ENCODE measurements around the gene DAPK2. TPM values are rescaled to one million over a fixed set of nuclear protein-coding genes. Genes with fewer than 3 reads are reported as not detected.
A peak's percentile ranks its signal among the peaks of the same experiment; 100 is the strongest.

DAPK2 gene
- total and polyA plus RNA-seq, 9 donors, result 2.9 to 5.9 (median 3.9) TPM

- Histone ChIP-seq H3K9me3 (replicated peaks; ENCODE audit: control insufficient read depth, low read depth, low read length) (no peaks in the 10 kb centered on the region), H3K36me3 (ENCODE audit: control insufficient read depth, insufficient read depth, low read length) (no peaks in the 10 kb centered on the region), H3K4me1 (ENCODE audit: control insufficient read depth, insufficient read depth, low read length) (peaks cover 29% of the 10 kb centered on the region), H3K27ac (ENCODE audit: low read length) (peak overlapping the region; percentile 59), H3K27me3 (ENCODE audit: control insufficient read depth, insufficient read depth, low read length) (no peaks in the 10 kb centered on the region), H3K4me3 (ENCODE audit: low read length) (no peak overlapping the region)
- 41% methylated on average over 2 of the region's 4 CpGs for WGBS (ENCODE audit: insufficient coverage)
- DNase-seq, result peak; percentile 41
Observed at GRCh38 chr15:63978511-63979261, 67.6 kb downstream of the DAPK2 start.

- no peak overlapping the region for H3K27ac ChIP-seq (ENCODE audit: low read length)
- 100% methylated on average over 1 of the region's 2 CpGs for WGBS (ENCODE audit: insufficient coverage)
- H3K4me1 ChIP-seq (ENCODE audit: control insufficient read depth, insufficient read depth, low read length), result peaks cover 24% of the 10 kb centered on the region
- no peaks in the 10 kb centered on the region for H3K36me3 ChIP-seq (ENCODE audit: control insufficient read depth, insufficient read depth, low read length)
- H3K4me3 ChIP-seq (ENCODE audit: low read length), result no peak overlapping the region
- DNase-seq, result no peak
- H3K9me3 ChIP-seq (replicated peaks; ENCODE audit: control insufficient read depth, low read depth, low read length), result no peaks in the 10 kb centered on the region
- H3K27me3 ChIP-seq (ENCODE audit: control insufficient read depth, insufficient read depth, low read length), result no peaks in the 10 kb centered on the region
Observed at GRCh38 chr15:63977119-63977518, 69.2 kb downstream of the DAPK2 start.

- no peak for DNase-seq
- Histone ChIP-seq H3K27me3 (ENCODE audit: control insufficient read depth, insufficient read depth, low read length) (no peaks in the 10 kb centered on the region), H3K4me1 (ENCODE audit: control insufficient read depth, insufficient read depth, low read length) (peaks cover 27% of the 10 kb centered on the region), H3K27ac (ENCODE audit: low read length) (no peak overlapping the region), H3K36me3 (ENCODE audit: control insufficient read depth, insufficient read depth, low read length) (no peaks in the 10 kb centered on the region), H3K9me3 (replicated peaks; ENCODE audit: control insufficient read depth, low read depth, low read length) (no peaks in the 10 kb centered on the region), H3K4me3 (ENCODE audit: low read length) (no peak overlapping the region)
Observed at GRCh38 chr15:63974021-63974420, 72.3 kb downstream of the DAPK2 start.

- no peak for DNase-seq
Observed at GRCh38 chr15:63973212-63974009, 72.9 kb downstream of the DAPK2 start.

GRCh38 chr15:63972801-63973200, 73.5 kb downstream of the DAPK2 start:
- H3K4me3 ChIP-seq (ENCODE audit: low read length), result no peak overlapping the region
- H3K27me3 ChIP-seq (ENCODE audit: control insufficient read depth, insufficient read depth, low read length), result no peaks in the 10 kb centered on the region
- no peak for DNase-seq
- no peaks in the 10 kb centered on the region for H3K9me3 ChIP-seq (replicated peaks; ENCODE audit: control insufficient read depth, low read depth, low read length)
- no peaks in the 10 kb centered on the region for H3K36me3 ChIP-seq (ENCODE audit: control insufficient read depth, insufficient read depth, low read length)
- WGBS (ENCODE audit: insufficient coverage), result no CpG with 5 or more reads among the region's 1 CpG
- peaks cover 17% of the 10 kb centered on the region for H3K4me1 ChIP-seq (ENCODE audit: control insufficient read depth, insufficient read depth, low read length)
- peak overlapping the region; percentile 37 for H3K27ac ChIP-seq (ENCODE audit: low read length)

More at GRCh38 chr15:63973212-63974009, 72.9 kb downstream of the DAPK2 start:
- no peak overlapping the region for H3K4me3 ChIP-seq (ENCODE audit: low read length)
- H3K27ac ChIP-seq (ENCODE audit: low read length), result peak overlapping the region; percentile 37
- H3K9me3 ChIP-seq (replicated peaks; ENCODE audit: control insufficient read depth, low read depth, low read length), result no peaks in the 10 kb centered on the region
- no peaks in the 10 kb centered on the region for H3K36me3 ChIP-seq (ENCODE audit: control insufficient read depth, insufficient read depth, low read length)
- WGBS (ENCODE audit: insufficient coverage), result no CpG with 5 or more reads among the region's 2 CpGs
- no peaks in the 10 kb centered on the region for H3K27me3 ChIP-seq (ENCODE audit: control insufficient read depth, insufficient read depth, low read length)
- H3K4me1 ChIP-seq (ENCODE audit: control insufficient read depth, insufficient read depth, low read length), result peaks cover 21% of the 10 kb centered on the region

GRCh38 chr15:63971904-63972303, 74.4 kb downstream of the DAPK2 start:
- Histone ChIP-seq H3K4me1 (ENCODE audit: control insufficient read depth, insufficient read depth, low read length) (peaks cover 14% of the 10 kb centered on the region), H3K4me3 (ENCODE audit: low read length) (no peak overlapping the region), H3K9me3 (replicated peaks; ENCODE audit: control insufficient read depth, low read depth, low read length) (no peaks in the 10 kb centered on the region), H3K36me3 (ENCODE audit: control insufficient read depth, insufficient read depth, low read length) (no peaks in the 10 kb centered on the region), H3K27ac (ENCODE audit: low read length) (no peak overlapping the region), H3K27me3 (ENCODE audit: control insufficient read depth, insufficient read depth, low read length) (no peaks in the 10 kb centered on the region)
- no CpG with 5 or more reads among the region's 1 CpG for WGBS (ENCODE audit: insufficient coverage)
- no peak for DNase-seq

GRCh38 chr15:63971427-63971805, 74.9 kb downstream of the DAPK2 start:
- Histone ChIP-seq H3K4me1 (ENCODE audit: control insufficient read depth, insufficient read depth, low read length) (peaks cover 14% of the 10 kb centered on the region), H3K27me3 (ENCODE audit: control insufficient read depth, insufficient read depth, low read length) (no peaks in the 10 kb centered on the region), H3K36me3 (ENCODE audit: control insufficient read depth, insufficient read depth, low read length) (no peaks in the 10 kb centered on the region), H3K27ac (ENCODE audit: low read length) (peak overlapping the region; percentile 43), H3K4me3 (ENCODE audit: low read length) (no peak overlapping the region), H3K9me3 (replicated peaks; ENCODE audit: control insufficient read depth, low read depth, low read length) (no peaks in the 10 kb centered on the region)
- DNase-seq, result no peak
- 67% methylated on average over 1 of the region's 2 CpGs for WGBS (ENCODE audit: insufficient coverage)

- no peaks in the 10 kb centered on the region for H3K9me3 ChIP-seq (replicated peaks; ENCODE audit: control insufficient read depth, low read depth, low read length)
- no peaks in the 10 kb centered on the region for H3K36me3 ChIP-seq (ENCODE audit: control insufficient read depth, insufficient read depth, low read length)
- peak overlapping the region; percentile 67 for H3K27ac ChIP-seq (ENCODE audit: low read length)
- H3K27me3 ChIP-seq (ENCODE audit: control insufficient read depth, insufficient read depth, low read length), result no peaks in the 10 kb centered on the region
- DNase-seq, result peak; percentile 55
- peaks cover 14% of the 10 kb centered on the region for H3K4me1 ChIP-seq (ENCODE audit: control insufficient read depth, insufficient read depth, low read length)
- no peak overlapping the region for H3K4me3 ChIP-seq (ENCODE audit: low read length)
- WGBS (ENCODE audit: insufficient coverage), result 20% methylated on average over 1 of the region's 3 CpGs
Observed at GRCh38 chr15:63970621-63971426, 75.5 kb downstream of the DAPK2 start.

GRCh38 chr15:63969652-63970421, 76.4 kb downstream of the DAPK2 start:
- H3K27me3 ChIP-seq (ENCODE audit: control insufficient read depth, insufficient read depth, low read length), result no peaks in the 10 kb centered on the region
- DNase-seq, result peak; percentile 41
- no peaks in the 10 kb centered on the region for H3K9me3 ChIP-seq (replicated peaks; ENCODE audit: control insufficient read depth, low read depth, low read length)
- H3K27ac ChIP-seq (ENCODE audit: low read length), result peak overlapping the region; percentile 67
- no CpG with 5 or more reads among the region's 2 CpGs for WGBS (ENCODE audit: insufficient coverage)
- H3K36me3 ChIP-seq (ENCODE audit: control insufficient read depth, insufficient read depth, low read length), result no peaks in the 10 kb centered on the region
- H3K4me1 ChIP-seq (ENCODE audit: control insufficient read depth, insufficient read depth, low read length), result peaks cover 14% of the 10 kb centered on the region
- H3K4me3 ChIP-seq (ENCODE audit: low read length), result no peak overlapping the region
